ENCODE data around the gene NAPG. TPM values are rescaled to one million over a fixed set of nuclear protein-coding genes. Genes with fewer than 3 reads are reported as not detected.

The NAPG gene
- total RNA-seq, 1 donor from 2014 or later: 27.3 TPM

GRCh38 chr18:10519999-10520935, 5.6 kb upstream of the NAPG start:
- DNase-seq (ENCODE audit: low spot score, unreplicated experiment): peak; percentile 57
- H3K27me3 Mint-ChIP-seq: peaks cover 23% of the 10 kb centered on the region
- peaks cover 3% of the 10 kb centered on the region for H3K9me3 Mint-ChIP-seq (ENCODE audit: low read depth)
- H3K27ac Mint-ChIP-seq: no peak overlapping the region
- H3K4me3 Mint-ChIP-seq (ENCODE audit: low read depth): no peak overlapping the region
- peak; percentile 92 for TF ChIP-seq CTCF (IDR thresholded peaks at IDR 0.05; ENCODE audit: unreplicated experiment)
- no peaks in the 10 kb centered on the region for H3K36me3 Mint-ChIP-seq (ENCODE audit: insufficient read depth)
- peaks cover 5% of the 10 kb centered on the region for H3K4me1 Mint-ChIP-seq (ENCODE audit: low read depth)

GRCh38 chr18:10521566-10521965, 4.3 kb upstream of the NAPG start:
- H3K36me3 Mint-ChIP-seq (ENCODE audit: insufficient read depth): no peaks in the 10 kb centered on the region
- no peak overlapping the region for H3K27ac Mint-ChIP-seq
- H3K4me3 Mint-ChIP-seq (ENCODE audit: low read depth): no peak overlapping the region
- H3K4me1 Mint-ChIP-seq (ENCODE audit: low read depth): peaks cover 5% of the 10 kb centered on the region
- peaks cover 3% of the 10 kb centered on the region for H3K9me3 Mint-ChIP-seq (ENCODE audit: low read depth)
- peaks cover 13% of the 10 kb centered on the region for H3K27me3 Mint-ChIP-seq
- TF ChIP-seq CTCF (IDR thresholded peaks at IDR 0.05; ENCODE audit: unreplicated experiment): no peak
- no peak for DNase-seq (ENCODE audit: low spot score, unreplicated experiment)

GRCh38 chr18:10522574-10522973, 3.3 kb upstream of the NAPG start:
- Mint-ChIP-seq H3K27ac (no peak overlapping the region), H3K36me3 (ENCODE audit: insufficient read depth) (no peaks in the 10 kb centered on the region), H3K27me3 (peaks cover 10% of the 10 kb centered on the region), H3K4me1 (ENCODE audit: low read depth) (peaks cover 13% of the 10 kb centered on the region), H3K4me3 (ENCODE audit: low read depth) (no peak overlapping the region), H3K9me3 (ENCODE audit: low read depth) (peaks cover under 1% of the 10 kb centered on the region)
- DNase-seq (ENCODE audit: low spot score, unreplicated experiment): no peak
- TF ChIP-seq CTCF (IDR thresholded peaks at IDR 0.05; ENCODE audit: unreplicated experiment): no peak

- no peaks in the 10 kb centered on the region for H3K9me3 Mint-ChIP-seq (ENCODE audit: low read depth)
- H3K4me3 Mint-ChIP-seq (ENCODE audit: low read depth): no peak overlapping the region
- TF ChIP-seq CTCF (IDR thresholded peaks at IDR 0.05; ENCODE audit: unreplicated experiment): no peak
- peaks cover 10% of the 10 kb centered on the region for H3K27me3 Mint-ChIP-seq
- DNase-seq (ENCODE audit: low spot score, unreplicated experiment): no peak
- H3K4me1 Mint-ChIP-seq (ENCODE audit: low read depth): peaks cover 15% of the 10 kb centered on the region
- no peak overlapping the region for H3K27ac Mint-ChIP-seq
- H3K36me3 Mint-ChIP-seq (ENCODE audit: insufficient read depth): no peaks in the 10 kb centered on the region
Measured at GRCh38 chr18:10523544-10523943, 2.3 kb upstream of the NAPG start.

GRCh38 chr18:10524507-10525370, 1.1 kb upstream of the NAPG start:
- Mint-ChIP-seq H3K4me1 (ENCODE audit: low read depth) (peaks cover 17% of the 10 kb centered on the region), H3K9me3 (ENCODE audit: low read depth) (no peaks in the 10 kb centered on the region), H3K27ac (no peak overlapping the region), H3K4me3 (ENCODE audit: low read depth) (peak overlapping the region; percentile 96), H3K27me3 (peaks cover 10% of the 10 kb centered on the region), H3K36me3 (ENCODE audit: insufficient read depth) (no peaks in the 10 kb centered on the region)
- no peak for DNase-seq (ENCODE audit: low spot score, unreplicated experiment)
- no peak for TF ChIP-seq CTCF (IDR thresholded peaks at IDR 0.05; ENCODE audit: unreplicated experiment)
